OCI-LY7 (cell line): Measurements from ENCODE around the gene SCYGR6. TPM values are rescaled to one million over a fixed set of nuclear protein-coding genes. Genes with fewer than 3 reads are reported as not detected.

Experiments
- BruUV-seq: library from RNA; stranded (reverse); fragments of 400-500 nt; replicated peaks from 2 replicates; lab custom pipeline; 2021; lab: Mats Ljungman, UMichigan
- CTCF ChIA-PET: fragments of 300-600 bp; sonication (Branson Sonifier 250); formaldehyde crosslinking; loops from one replicate; lab custom pipeline; 2022; ENCODE audit warnings: antibody characterized with exemption; ENCODE audit not compliant: unreplicated experiment; lab: Charles Lee
- POLR2A ChIA-PET: fragments of 300-600 bp; sonication (Branson Sonifier 250); formaldehyde crosslinking; loops from one replicate; lab custom pipeline; 2022; ENCODE audit warnings: antibody characterized with exemption; lab: Charles Lee
- DNase-seq: peaks from one replicate; pipeline ENCODE4 v3.0.0-alpha.2; 2015; ENCODE audit warnings: low spot score
- H2AFZ ChIP-seq: fragments of 200-600 bp; sonication (generic), shearing (Covaris generic); 2 replicates; pipeline ENCODE4 v1.6.1; 2014; ENCODE audit warnings: mild to moderate bottlenecking, antibody characterized with exemption, low read length, moderate library complexity
- H3K27ac ChIP-seq: fragments of 200-600 bp; sonication (generic); 2 replicates; pipeline ENCODE4 v1.5.1; 2014; ENCODE audit warnings: mixed run types, low read depth, mild to moderate bottlenecking, moderate library complexity, low read length, inconsistent platforms; ENCODE audit not compliant: poor library complexity, severe bottlenecking
- H3K36me3 ChIP-seq: fragments of 200-600 bp; sonication (generic); 2 replicates; pipeline ENCODE4 v1.6.1; 2014; ENCODE audit warnings: mild to moderate bottlenecking, antibody characterized with exemption, low read length, moderate library complexity, mixed read lengths; ENCODE audit not compliant: insufficient read depth
- H3K4me1 ChIP-seq: fragments of 200-600 bp; sonication (generic); 2 replicates; pipeline ENCODE4 v1.5.1; 2014; ENCODE audit warnings: mild to moderate bottlenecking, low read length; ENCODE audit not compliant: insufficient read depth, poor library complexity, severe bottlenecking
- H3K4me2 ChIP-seq: fragments of 200-600 bp; sonication (generic); 2 replicates; pipeline ENCODE4 v1.6.1; 2014; ENCODE audit warnings: mild to moderate bottlenecking, low read length
- H3K4me3 ChIP-seq: fragments of 200-600 bp; sonication (generic); 2 replicates; pipeline ENCODE4 v1.5.1; 2014; ENCODE audit warnings: mild to moderate bottlenecking, low read depth, low read length; ENCODE audit not compliant: poor library complexity, severe bottlenecking
- H3K79me2 ChIP-seq: fragments of 200-600 bp; sonication (generic); 2 replicates; pipeline ENCODE4 v1.6.1; 2016; ENCODE audit warnings: low read depth, mild to moderate bottlenecking, low read length, moderate library complexity, mixed read lengths; ENCODE audit not compliant: insufficient read depth
- H3K9me2 ChIP-seq: fragments of 200-600 bp; sonication (generic); 2 replicates; pipeline ENCODE4 v1.6.1; 2016; ENCODE audit warnings: mild to moderate bottlenecking, low read length, mixed read lengths; ENCODE audit not compliant: insufficient read depth
- H3K9me3 ChIP-seq: fragments of 200-600 bp; sonication (generic); 2 replicates; pipeline ENCODE4 v1.6.1; 2014; ENCODE audit warnings: mild to moderate bottlenecking, mixed run types, low read length, mixed read lengths
- H4K20me1 ChIP-seq: fragments of 200-600 bp; sonication (generic); 2 replicates; pipeline ENCODE4 v1.6.1; 2014; ENCODE audit warnings: mild to moderate bottlenecking, antibody characterized with exemption, low read length, moderate library complexity, mixed read lengths; ENCODE audit not compliant: insufficient read depth
- EZH2phosphoT487 ChIP-seq: fragments of 200-600 bp; sonication (generic); IDR thresholded peaks from 2 replicates; pipeline ENCODE4 v1.6.1; 2018; ENCODE audit warnings: low read depth, borderline replicate concordance, mild to moderate bottlenecking, mixed run types, antibody characterized with exemption, low read length, moderate library complexity, mixed read lengths
- intact Hi-C: fragments of 100-400 bp; cut with micrococcal nuclease; formaldehyde crosslinking; loops from one replicate; pipeline ENCODE4 v1.10.0; 2022; ENCODE audit not compliant: unreplicated experiment
- small RNA-seq: library from RNA; depleted of rRNA; stranded (forward); fragments of <200 nt; gene quantifications from one replicate; pipeline ENCODE3, GENCODE V24; 2014
- total RNA-seq, 2 experiments: library from RNA; depleted of rRNA in 1 of 2; stranded (reverse); fragments of >200 nt in 1 of 2; shearing (Covaris generic) in 1 of 2; gene quantifications; 2 replicates each; pipeline ENCODE4 v1.2.3, GENCODE V29; 2014 to 2022
- TF ChIP-seq, protein P1 (sequence below): fragments of 200-600 bp; sonication (generic); conservative IDR thresholded peaks from 2 replicates; pipeline ENCODE4 v1.5.1; 2014; ENCODE audit warnings: mild to moderate bottlenecking, antibody characterized with exemption, low read length, moderate library complexity, mixed read lengths

The SCYGR6 gene
- total RNA-seq, 2 experiments from 2014 or later: not detected

DNA sequence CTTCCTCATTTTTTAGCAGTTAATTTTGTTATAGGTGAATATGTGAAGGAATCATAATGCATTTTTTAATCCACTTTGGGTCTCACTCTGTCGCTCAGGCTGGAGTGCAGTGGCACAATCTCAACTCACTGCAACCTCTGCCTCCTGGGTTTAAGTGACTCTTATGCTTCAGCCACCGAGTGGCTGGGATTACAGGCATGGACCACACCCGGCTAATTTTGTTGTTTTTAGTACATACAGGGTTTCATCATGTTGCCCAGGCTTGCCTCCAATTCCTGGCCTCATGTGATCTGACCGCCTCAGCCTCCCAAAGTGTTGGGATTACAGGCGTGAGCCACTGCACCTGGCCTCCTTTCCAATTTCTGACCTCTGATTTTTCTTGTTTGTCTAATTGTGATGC, 40.3 kb downstream of the SCYGR6 start:
- intact Hi-C loops: no loop called here

GRCh38 chr2:227677928-227678327, 46.6 kb downstream of the SCYGR6 start:
- Histone ChIP-seq H3K27ac (no peak overlapping the region), H3K4me1 (no peaks in the 10 kb centered on the region), H3K4me3 (no peak overlapping the region), H4K20me1 (no peaks in the 10 kb centered on the region), H3K79me2 (no peaks in the 10 kb centered on the region), H3K36me3 (no peaks in the 10 kb centered on the region), H3K4me2 (no peak overlapping the region), H3K9me3 (no peaks in the 10 kb centered on the region), H3K9me2 (no peaks in the 10 kb centered on the region), H2AFZ (no peak overlapping the region)
- no TSS peak for BruUV-seq
- no peak for TF ChIP-seq EZH2phosphoT487
- TF ChIP-seq, protein P1, sequence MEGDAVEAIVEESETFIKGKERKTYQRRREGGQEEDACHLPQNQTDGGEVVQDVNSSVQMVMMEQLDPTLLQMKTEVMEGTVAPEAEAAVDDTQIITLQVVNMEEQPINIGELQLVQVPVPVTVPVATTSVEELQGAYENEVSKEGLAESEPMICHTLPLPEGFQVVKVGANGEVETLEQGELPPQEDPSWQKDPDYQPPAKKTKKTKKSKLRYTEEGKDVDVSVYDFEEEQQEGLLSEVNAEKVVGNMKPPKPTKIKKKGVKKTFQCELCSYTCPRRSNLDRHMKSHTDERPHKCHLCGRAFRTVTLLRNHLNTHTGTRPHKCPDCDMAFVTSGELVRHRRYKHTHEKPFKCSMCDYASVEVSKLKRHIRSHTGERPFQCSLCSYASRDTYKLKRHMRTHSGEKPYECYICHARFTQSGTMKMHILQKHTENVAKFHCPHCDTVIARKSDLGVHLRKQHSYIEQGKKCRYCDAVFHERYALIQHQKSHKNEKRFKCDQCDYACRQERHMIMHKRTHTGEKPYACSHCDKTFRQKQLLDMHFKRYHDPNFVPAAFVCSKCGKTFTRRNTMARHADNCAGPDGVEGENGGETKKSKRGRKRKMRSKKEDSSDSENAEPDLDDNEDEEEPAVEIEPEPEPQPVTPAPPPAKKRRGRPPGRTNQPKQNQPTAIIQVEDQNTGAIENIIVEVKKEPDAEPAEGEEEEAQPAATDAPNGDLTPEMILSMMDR: no peak
- intact Hi-C loops: no loop called here
- no peak for DNase-seq
- POLR2A ChIA-PET: interaction anchor here (0.7 kb wide), 1 partner anchor 1366 kb away, joined by 3 read pairs; no protein-coding TSS in a partner anchor
- CTCF ChIA-PET: no interaction called here

More for the DNA sequence above, 40.3 kb downstream of the SCYGR6 start:
- Histone ChIP-seq H3K4me2 (no peak overlapping the region), H3K4me1 (no peaks in the 10 kb centered on the region), H3K4me3 (no peak overlapping the region), H3K36me3 (no peaks in the 10 kb centered on the region), H3K27ac (no peak overlapping the region), H4K20me1 (no peaks in the 10 kb centered on the region), H3K79me2 (no peaks in the 10 kb centered on the region), H3K9me3 (no peaks in the 10 kb centered on the region), H2AFZ (no peak overlapping the region), H3K9me2 (no peaks in the 10 kb centered on the region)
- TF ChIP-seq EZH2phosphoT487: no peak
- CTCF ChIA-PET: no interaction called here
- POLR2A ChIA-PET: interaction anchor here (0.7 kb wide), 1 partner anchor 138 kb away, joined by 3 read pairs; no protein-coding TSS in a partner anchor
- BruUV-seq: no TSS peak
- no peak for DNase-seq

GRCh38 chr2:227674485-227674884, 50.1 kb downstream of the SCYGR6 start:
- Histone ChIP-seq H3K4me3 (no peak overlapping the region), H3K4me1 (no peaks in the 10 kb centered on the region), H2AFZ (no peak overlapping the region), H3K9me2 (no peaks in the 10 kb centered on the region), H3K9me3 (no peaks in the 10 kb centered on the region), H3K4me2 (no peak overlapping the region), H3K36me3 (no peaks in the 10 kb centered on the region), H3K79me2 (no peaks in the 10 kb centered on the region), H4K20me1 (no peaks in the 10 kb centered on the region), H3K27ac (no peak overlapping the region)
- ChIA-PET POLR2A (no interaction called here), CTCF (no interaction called here)
- no TSS peak for BruUV-seq
- TF ChIP-seq, protein P1: no peak
- TF ChIP-seq EZH2phosphoT487: no peak
- intact Hi-C loops: no loop called here
- DNase-seq: no peak

Small RNA genes within 50 kb of the gene (small RNA-seq; reads per million reads assigned to genes)
- gene RNA5SP121: 0.83 reads per million, percentile 38 among the genes with 10 or more reads in this experiment

Other genes starting within 250 kb of the SCYGR6 start
- not detected in 2 replicates for gene SCYGR2, start 125.9 kb downstream of the SCYGR6 start, total RNA-seq (2014; rRNA removed; shearing (Covaris generic))
- not detected in 2 replicates for gene SCYGR2, start 125.9 kb downstream of the SCYGR6 start, total RNA-seq (2022)
- not detected in 2 replicates for gene SCYGR3, start 109.9 kb downstream of the SCYGR6 start, total RNA-seq (2014; rRNA removed; shearing (Covaris generic))
- not detected in 2 replicates for gene SCYGR3, start 109.9 kb downstream of the SCYGR6 start, total RNA-seq (2022)
- not detected in 2 replicates for gene SCYGR4, start 107.3 kb downstream of the SCYGR6 start, total RNA-seq (2014; rRNA removed; shearing (Covaris generic))
- gene SCYGR4, start 107.3 kb downstream of the SCYGR6 start, total RNA-seq (2022): not detected in 2 replicates
- gene SCYGR5, start 58.0 kb downstream of the SCYGR6 start, total RNA-seq (2014; rRNA removed; shearing (Covaris generic)): not detected in 2 replicates
- gene SCYGR5, start 58.0 kb downstream of the SCYGR6 start, total RNA-seq (2022): not detected in 2 replicates
- not detected in 2 replicates for gene SLC19A3, start 6.7 kb downstream of the SCYGR6 start, total RNA-seq (2014; rRNA removed; shearing (Covaris generic))
- gene SLC19A3, start 6.7 kb downstream of the SCYGR6 start, total RNA-seq (2022): not detected in 2 replicates
- not detected in 2 replicates for gene SCYGR7, start 3.6 kb upstream of the SCYGR6 start, total RNA-seq (2014; rRNA removed; shearing (Covaris generic))
- not detected in 2 replicates for gene SCYGR7, start 3.6 kb upstream of the SCYGR6 start, total RNA-seq (2022)
- gene SCYGR8, start 21.1 kb upstream of the SCYGR6 start, total RNA-seq (2014; rRNA removed; shearing (Covaris generic)): not detected in 2 replicates
- gene SCYGR8, start 21.1 kb upstream of the SCYGR6 start, total RNA-seq (2022): not detected in 2 replicates
- not detected in 2 replicates for gene CCL20, start 89.1 kb upstream of the SCYGR6 start, total RNA-seq (2014; rRNA removed; shearing (Covaris generic))
- not detected in 2 replicates for gene CCL20, start 89.1 kb upstream of the SCYGR6 start, total RNA-seq (2022)
- not detected in 2 replicates for gene DAW1, start 146.9 kb upstream of the SCYGR6 start, total RNA-seq (2014; rRNA removed; shearing (Covaris generic))
- not detected in 2 replicates for gene DAW1, start 146.9 kb upstream of the SCYGR6 start, total RNA-seq (2022)